ENCODE measurements around the gene MYO9B. TPM values are rescaled to one million over a fixed set of nuclear protein-coding genes. Genes with fewer than 3 reads are reported as not detected.

MYO9B gene
- total RNA-seq, 1 donor from 2014 or later, result 15.5 TPM

DNA sequence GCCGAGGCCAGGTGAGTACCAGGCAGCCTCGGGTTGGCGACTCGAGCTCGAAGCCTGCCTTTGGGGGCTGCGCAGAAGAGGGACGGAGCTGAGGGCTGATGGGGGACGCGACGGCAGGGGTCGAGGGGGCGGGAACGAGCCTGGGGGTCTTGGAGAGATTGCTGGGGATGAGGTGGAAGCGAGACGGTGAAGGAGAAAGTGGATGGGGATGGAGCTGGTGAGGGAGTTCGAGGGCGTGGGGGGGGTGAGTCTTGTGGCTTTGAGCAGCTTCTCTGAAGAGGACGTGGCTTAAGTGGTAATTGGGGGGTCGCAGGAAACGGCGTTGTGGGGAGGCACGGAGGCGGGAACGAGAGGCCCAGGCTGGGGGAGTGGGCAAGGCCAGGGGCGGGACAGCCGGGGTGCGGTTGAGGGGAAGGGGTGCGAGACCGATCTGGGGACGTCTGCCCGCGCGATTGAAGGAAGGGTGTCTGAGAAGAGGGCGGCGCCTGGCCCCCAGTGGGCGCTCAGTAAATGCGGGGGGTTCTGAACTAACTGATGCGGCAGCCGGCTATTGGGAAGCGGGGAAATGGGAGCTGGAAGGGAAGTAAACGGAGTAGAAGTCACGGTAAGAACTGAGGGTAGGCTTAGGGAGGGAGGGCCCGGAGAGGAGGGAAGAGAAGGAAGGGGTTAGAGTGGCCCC is 426 bp downstream of the MYO9B start:
- H3K4me3 ChIP-seq (ENCODE audit: low read depth, low read length), result peak overlapping the region; percentile 95
- FAIRE-seq (no peak), DNase-seq (ENCODE audit: low read depth) (peak; percentile 10)

DNA sequence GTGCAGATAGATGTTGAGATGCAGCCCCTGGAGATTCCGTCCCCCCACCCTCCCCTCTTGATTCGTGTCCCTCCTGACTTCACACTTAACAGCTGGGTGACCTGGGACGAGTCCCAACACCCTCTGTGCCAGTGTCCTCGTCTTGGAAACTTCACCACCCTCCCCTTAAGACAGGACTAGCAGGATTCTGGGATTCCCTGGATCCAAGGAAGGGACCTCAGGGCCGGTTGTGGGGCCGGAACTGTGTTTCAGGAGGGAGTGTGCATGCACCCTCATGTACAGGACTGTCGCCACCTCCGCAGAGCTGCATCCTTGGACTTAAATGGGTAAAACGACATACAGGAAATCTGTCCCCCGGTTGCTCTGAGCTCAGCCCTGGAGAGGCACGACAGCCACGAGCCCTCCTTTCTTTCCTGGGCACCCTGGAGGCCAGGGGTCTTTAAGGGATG is 990 bp downstream of the MYO9B start:
- no peak for FAIRE-seq
- Histone ChIP-seq H3K36me3 (ENCODE audit: control insufficient read depth, insufficient read depth, low read length) (no peaks in the 10 kb centered on the region), H3K27me3 (ENCODE audit: control insufficient read depth, insufficient read depth, low read length) (no peaks in the 10 kb centered on the region), H3K4me3 (ENCODE audit: low read depth, low read length) (peak overlapping the region; percentile 95)
- DNase-seq (ENCODE audit: low read depth), result peak; percentile 12
- TF ChIP-seq, protein P1, sequence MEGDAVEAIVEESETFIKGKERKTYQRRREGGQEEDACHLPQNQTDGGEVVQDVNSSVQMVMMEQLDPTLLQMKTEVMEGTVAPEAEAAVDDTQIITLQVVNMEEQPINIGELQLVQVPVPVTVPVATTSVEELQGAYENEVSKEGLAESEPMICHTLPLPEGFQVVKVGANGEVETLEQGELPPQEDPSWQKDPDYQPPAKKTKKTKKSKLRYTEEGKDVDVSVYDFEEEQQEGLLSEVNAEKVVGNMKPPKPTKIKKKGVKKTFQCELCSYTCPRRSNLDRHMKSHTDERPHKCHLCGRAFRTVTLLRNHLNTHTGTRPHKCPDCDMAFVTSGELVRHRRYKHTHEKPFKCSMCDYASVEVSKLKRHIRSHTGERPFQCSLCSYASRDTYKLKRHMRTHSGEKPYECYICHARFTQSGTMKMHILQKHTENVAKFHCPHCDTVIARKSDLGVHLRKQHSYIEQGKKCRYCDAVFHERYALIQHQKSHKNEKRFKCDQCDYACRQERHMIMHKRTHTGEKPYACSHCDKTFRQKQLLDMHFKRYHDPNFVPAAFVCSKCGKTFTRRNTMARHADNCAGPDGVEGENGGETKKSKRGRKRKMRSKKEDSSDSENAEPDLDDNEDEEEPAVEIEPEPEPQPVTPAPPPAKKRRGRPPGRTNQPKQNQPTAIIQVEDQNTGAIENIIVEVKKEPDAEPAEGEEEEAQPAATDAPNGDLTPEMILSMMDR (IDR thresholded peaks at IDR 0.05; ENCODE audit: insufficient read depth, low read length, severe bottlenecking), result no peak

More for the DNA sequence above, 426 bp downstream of the MYO9B start:
- TF ChIP-seq, protein P1 (IDR thresholded peaks at IDR 0.05; ENCODE audit: insufficient read depth, low read length, severe bottlenecking), result no peak
- peaks cover 2% of the 10 kb centered on the region for H3K36me3 ChIP-seq (ENCODE audit: control insufficient read depth, insufficient read depth, low read length)
- no peaks in the 10 kb centered on the region for H3K27me3 ChIP-seq (ENCODE audit: control insufficient read depth, insufficient read depth, low read length)

DNA sequence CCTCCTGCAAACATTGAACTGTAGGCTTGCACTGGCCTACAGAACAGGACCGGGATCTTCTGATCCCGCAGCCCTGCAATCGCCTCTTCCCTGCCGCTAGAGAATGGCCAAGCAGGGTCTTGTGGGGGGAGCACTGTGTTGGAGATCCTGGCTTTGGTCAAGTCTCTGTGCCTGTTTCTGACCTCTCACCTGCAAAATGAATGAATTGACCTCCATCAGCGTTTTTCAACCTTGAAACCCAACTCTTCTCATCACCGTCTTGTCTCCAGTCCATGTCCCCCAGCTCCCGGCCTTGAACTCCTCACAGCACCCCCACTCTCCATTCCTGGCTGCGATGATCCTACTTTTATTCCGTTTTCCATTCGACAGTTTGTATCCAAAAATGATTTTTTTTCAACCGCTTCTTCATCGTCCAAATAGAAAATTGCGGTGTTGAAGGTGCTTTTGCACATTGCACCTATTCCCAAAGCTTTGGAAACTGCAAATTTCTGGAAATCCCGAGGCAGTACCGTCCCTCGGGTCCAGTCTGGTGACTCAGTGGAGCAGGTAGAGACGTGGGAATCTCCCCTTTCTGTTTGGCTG is 2.0 kb downstream of the MYO9B start:
- DNase-seq (ENCODE audit: low read depth) (no peak), FAIRE-seq (no peak)
- no peaks in the 10 kb centered on the region for H3K36me3 ChIP-seq (ENCODE audit: control insufficient read depth, insufficient read depth, low read length)
- H3K27me3 ChIP-seq (ENCODE audit: control insufficient read depth, insufficient read depth, low read length), result no peaks in the 10 kb centered on the region
- TF ChIP-seq, protein P1 (IDR thresholded peaks at IDR 0.05; ENCODE audit: insufficient read depth, low read length, severe bottlenecking), result no peak
- H3K4me3 ChIP-seq (ENCODE audit: low read depth, low read length), result no peak overlapping the region

DNA sequence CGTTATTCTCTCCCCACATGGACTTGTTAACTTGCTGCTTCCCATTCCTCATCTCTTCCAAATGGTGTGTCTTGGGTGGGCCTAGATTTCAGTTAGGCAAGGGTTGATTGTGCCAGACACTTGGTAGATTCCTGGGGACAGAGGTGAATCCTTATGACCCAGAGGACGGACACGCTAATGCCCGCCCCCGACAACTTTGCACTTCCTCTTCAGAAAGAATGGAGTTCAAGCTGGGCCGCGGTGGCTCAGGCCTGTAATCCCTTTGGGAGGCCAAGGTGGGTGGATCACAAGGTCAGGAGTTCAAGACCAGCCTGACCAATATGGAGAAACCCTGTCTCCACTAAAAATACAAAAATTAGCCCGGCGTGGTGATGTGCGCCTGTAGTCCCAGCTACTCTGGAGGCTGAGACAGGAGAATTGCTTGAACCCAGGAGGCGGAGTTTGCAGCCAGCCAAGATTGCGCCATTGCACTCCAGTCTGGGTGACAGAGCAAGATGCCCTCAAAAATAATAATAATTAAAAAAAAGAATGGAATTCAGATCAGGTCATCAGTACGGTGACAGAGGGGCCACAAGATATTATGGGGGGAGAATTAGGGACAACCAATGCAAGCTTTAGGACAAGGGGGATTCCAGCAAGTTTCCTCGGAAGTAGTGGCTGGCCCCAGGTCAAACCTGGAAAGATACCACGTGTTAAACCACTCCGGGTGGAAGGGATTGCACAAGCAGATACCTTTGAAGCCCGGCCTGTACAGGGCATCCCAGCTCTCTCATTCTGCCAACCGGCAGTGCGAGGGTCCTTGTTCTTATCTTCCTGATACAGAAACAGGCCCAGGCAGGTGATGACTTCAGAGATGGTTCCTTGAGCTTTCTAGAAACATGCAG is 2.7 kb downstream of the MYO9B start:
- no peak overlapping the region for H3K4me3 ChIP-seq (ENCODE audit: low read depth, low read length)
- TF ChIP-seq, protein P1 (IDR thresholded peaks at IDR 0.05; ENCODE audit: insufficient read depth, low read length, severe bottlenecking), result no peak
- peak; percentile 8 for DNase-seq (ENCODE audit: low read depth)
- H3K36me3 ChIP-seq (ENCODE audit: control insufficient read depth, insufficient read depth, low read length), result peaks cover under 1% of the 10 kb centered on the region
- H3K27me3 ChIP-seq (ENCODE audit: control insufficient read depth, insufficient read depth, low read length), result no peaks in the 10 kb centered on the region
- FAIRE-seq, result no peak

DNA sequence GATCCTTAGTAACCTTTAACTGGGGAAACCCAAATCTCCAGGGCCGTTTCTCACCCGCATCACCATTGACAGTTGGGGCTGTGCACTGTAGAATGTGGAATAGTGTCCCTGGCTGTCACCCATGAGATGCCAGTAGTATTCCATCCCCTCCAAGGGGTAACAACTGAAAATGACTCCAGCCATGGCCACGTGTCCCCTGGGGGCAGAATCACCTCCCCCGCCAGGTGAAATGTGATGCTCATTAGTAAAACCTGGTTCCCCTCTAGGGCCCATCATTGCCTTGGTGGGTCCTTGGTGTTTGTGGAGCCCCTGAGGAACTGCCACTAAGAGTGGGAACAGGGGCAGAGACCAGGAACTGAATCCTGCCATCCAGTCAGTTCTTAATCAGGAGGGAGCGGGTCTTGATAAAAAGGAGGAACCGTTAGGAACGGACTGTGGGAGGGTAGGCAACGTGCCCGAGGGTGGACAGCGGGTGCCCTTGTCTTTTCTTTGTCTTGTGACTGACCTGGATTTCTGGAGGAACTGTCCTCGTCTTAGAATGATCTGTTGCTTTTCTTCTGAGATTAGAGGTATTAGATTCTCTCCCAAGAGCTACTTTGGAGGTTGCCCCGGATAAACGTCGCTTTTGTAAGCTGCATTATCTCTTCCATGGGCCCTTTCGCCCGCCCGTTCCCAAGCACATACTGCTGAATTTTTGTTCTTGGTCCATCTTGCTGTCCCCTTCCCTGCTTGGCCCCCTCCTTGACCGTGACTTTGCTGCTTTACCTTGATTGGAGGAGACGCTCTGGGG is 3.5 kb downstream of the MYO9B start:
- peaks cover 2% of the 10 kb centered on the region for H3K36me3 ChIP-seq (ENCODE audit: control insufficient read depth, insufficient read depth, low read length)
- FAIRE-seq, result no peak
- H3K4me3 ChIP-seq (ENCODE audit: low read depth, low read length), result peak overlapping the region; percentile 13
- H3K27me3 ChIP-seq (ENCODE audit: control insufficient read depth, insufficient read depth, low read length), result no peaks in the 10 kb centered on the region
- no peak for DNase-seq (ENCODE audit: low read depth)
- TF ChIP-seq, protein P1 (IDR thresholded peaks at IDR 0.05; ENCODE audit: insufficient read depth, low read length, severe bottlenecking), result no peak
